K562 (cell line): Measurements from ENCODE around the gene CCNK. TPM values are rescaled to one million over a fixed set of nuclear protein-coding genes. Genes with fewer than 3 reads are reported as not detected.

Experiments used
- CHD2 ChIP-seq: IDR thresholded peaks from 2 replicates; pipeline ENCODE4 v1.6.1; 2011; ENCODE audit warnings: low read depth, low read length
- DDX20 ChIP-seq: fragments of 450-650 bp; IDR thresholded peaks from 2 replicates; pipeline ENCODE4 v1.6.1; 2016; ENCODE audit warnings: missing genetic modification characterization, low read depth, mild to moderate bottlenecking, missing compliant biosample characterization, moderate library complexity
- GABPA ChIP-seq: fragments of 200-800 bp; sonication (Bioruptor generic); conservative IDR thresholded peaks from 2 replicates; pipeline ENCODE4 v1.6.1; 2016; ENCODE audit warnings: low read depth, missing genetic modification characterization, missing compliant biosample characterization
- HMBOX1 ChIP-seq: sonication (generic); IDR thresholded peaks from 2 replicates; pipeline ENCODE4 v1.6.1; 2016
- MAZ ChIP-seq, 2 experiments: fragments of 450-650 bp in 1 of 2; sonication (generic) in 1 of 2; formaldehyde crosslinking; IDR thresholded peaks in 1 of 2; conservative IDR thresholded peaks in 1 of 2; 2 replicates each; pipeline versions ENCODE4 v1.4.0 to v1.5.0; 2020; ENCODE audit warnings: mild to moderate bottlenecking in 1 of 2, missing genetic modification reagents in 1 of 2
- MEIS2 ChIP-seq: fragments of 450-650 bp; IDR thresholded peaks from 2 replicates; pipeline ENCODE4 v1.6.1; 2014; ENCODE audit warnings: mild to moderate bottlenecking; ENCODE audit not compliant: partially characterized antibody
- PHB2 ChIP-seq: fragments of 450-650 bp; IDR thresholded peaks from 2 replicates; pipeline ENCODE4 v1.6.1; 2017; ENCODE audit warnings: low read depth
- SMARCA5 ChIP-seq: fragments of 450-650 bp; IDR thresholded peaks from 2 replicates; pipeline ENCODE4 v1.6.1; 2016
- polyA plus RNA-seq, 8 experiments: library from polyadenylated mRNA; depleted of rRNA in 4 of 8; stranded (reverse) in 5 of 8; unstranded in 3 of 8; fragments of >200 nt; fragmentation: Nextera tagmentation in 2 of 8; fragmentation: Illumina TruSeq in 1 of 8; extraction: Ambion mirVana in 2 of 8; extraction: Trizol in 1 of 8; gene quantifications; 2 replicates each; pipeline versions ENCODE4 v1.2.1 to v1.2.3, GENCODE V29; 2011 to 2014; ENCODE audit warnings: inconsistent platforms in 1 of 8, missing spikeins in 1 of 8
- total RNA-seq, 7 experiments: library from RNA; depleted of rRNA in 6 of 7; stranded (reverse); fragments of >200 nt in 6 of 7; fragmentation: Illumina TruSeq in 2 of 7; extraction: Trizol in 2 of 7; gene quantifications; 2 replicates each; pipeline versions ENCODE4 v1.2.1 to v1.2.3, GENCODE V29; 2011 to 2021; ENCODE audit warnings: low replicate concordance in 1 of 7
- TF ChIP-seq, protein P1 (sequence below): fragments of 450-650 bp; formaldehyde crosslinking; IDR thresholded peaks from 2 replicates; pipeline ENCODE4 v1.4.0; 2020; ENCODE audit warnings: mild to moderate bottlenecking, moderate library complexity
- TF ChIP-seq, protein P2 (sequence below): IDR thresholded peaks from 3 replicates; pipeline ENCODE4 v1.6.1; 2011; ENCODE audit warnings: borderline replicate concordance, mild to moderate bottlenecking, moderate library complexity; ENCODE audit not compliant: insufficient read length; ENCODE audit errors: extremely low read depth

The CCNK gene
- total and polyA plus RNA-seq, 9 of the 15 experiments (the other 6 are each of a cell fraction or from before 2014, with no cell fraction given): 5.8 to 84.2 (median 16.4) TPM

DNA sequence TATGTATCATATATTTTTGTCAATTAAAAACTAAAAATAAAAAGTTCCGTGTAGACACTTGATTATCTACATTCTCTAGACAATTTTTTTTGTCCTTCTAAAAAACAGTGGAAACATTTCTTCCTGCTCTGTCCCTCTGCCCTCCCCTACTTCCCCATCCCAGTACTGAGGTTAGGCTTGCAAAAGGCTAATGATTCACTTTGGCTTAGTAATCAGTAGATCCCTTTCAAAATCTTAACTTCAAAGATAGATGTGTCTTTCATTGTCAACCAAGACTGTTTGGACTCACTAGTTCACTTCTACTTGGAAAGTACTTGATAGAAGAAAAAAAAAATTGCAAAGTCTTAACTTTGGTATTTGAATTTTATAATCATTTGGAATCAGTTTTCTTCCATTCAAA lies 4.3 kb upstream of the CCNK start (continued):
- TF ChIP-seq PHB2: no peak
- TF ChIP-seq DDX20 (tag): no peak
- 0 out of 4 replicates have a peak, but pooled peaks of 1 of the 2 experiments have one; percentile 27 for TF ChIP-seq MAZ (CRISPR knock-in tag; conservative IDR thresholded peaks at IDR 0.05 in 1 of 2, IDR thresholded peaks at IDR 0.05 in 1 of 2)
- TF ChIP-seq, protein P1, sequence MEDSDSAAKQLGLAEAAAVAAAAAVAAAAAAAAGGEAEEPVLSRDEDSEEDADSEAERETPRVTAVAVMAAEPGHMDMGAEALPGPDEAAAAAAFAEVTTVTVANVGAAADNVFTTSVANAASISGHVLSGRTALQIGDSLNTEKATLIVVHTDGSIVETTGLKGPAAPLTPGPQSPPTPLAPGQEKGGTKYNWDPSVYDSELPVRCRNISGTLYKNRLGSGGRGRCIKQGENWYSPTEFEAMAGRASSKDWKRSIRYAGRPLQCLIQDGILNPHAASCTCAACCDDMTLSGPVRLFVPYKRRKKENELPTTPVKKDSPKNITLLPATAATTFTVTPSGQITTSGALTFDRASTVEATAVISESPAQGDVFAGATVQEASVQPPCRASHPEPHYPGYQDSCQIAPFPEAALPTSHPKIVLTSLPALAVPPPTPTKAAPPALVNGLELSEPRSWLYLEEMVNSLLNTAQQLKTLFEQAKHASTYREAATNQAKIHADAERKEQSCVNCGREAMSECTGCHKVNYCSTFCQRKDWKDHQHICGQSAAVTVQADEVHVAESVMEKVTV (CRISPR knock-in tag): no peak
- no peak for TF ChIP-seq SMARCA5
- TF ChIP-seq MEIS2: peak; percentile 7
- TF ChIP-seq, protein P2, sequence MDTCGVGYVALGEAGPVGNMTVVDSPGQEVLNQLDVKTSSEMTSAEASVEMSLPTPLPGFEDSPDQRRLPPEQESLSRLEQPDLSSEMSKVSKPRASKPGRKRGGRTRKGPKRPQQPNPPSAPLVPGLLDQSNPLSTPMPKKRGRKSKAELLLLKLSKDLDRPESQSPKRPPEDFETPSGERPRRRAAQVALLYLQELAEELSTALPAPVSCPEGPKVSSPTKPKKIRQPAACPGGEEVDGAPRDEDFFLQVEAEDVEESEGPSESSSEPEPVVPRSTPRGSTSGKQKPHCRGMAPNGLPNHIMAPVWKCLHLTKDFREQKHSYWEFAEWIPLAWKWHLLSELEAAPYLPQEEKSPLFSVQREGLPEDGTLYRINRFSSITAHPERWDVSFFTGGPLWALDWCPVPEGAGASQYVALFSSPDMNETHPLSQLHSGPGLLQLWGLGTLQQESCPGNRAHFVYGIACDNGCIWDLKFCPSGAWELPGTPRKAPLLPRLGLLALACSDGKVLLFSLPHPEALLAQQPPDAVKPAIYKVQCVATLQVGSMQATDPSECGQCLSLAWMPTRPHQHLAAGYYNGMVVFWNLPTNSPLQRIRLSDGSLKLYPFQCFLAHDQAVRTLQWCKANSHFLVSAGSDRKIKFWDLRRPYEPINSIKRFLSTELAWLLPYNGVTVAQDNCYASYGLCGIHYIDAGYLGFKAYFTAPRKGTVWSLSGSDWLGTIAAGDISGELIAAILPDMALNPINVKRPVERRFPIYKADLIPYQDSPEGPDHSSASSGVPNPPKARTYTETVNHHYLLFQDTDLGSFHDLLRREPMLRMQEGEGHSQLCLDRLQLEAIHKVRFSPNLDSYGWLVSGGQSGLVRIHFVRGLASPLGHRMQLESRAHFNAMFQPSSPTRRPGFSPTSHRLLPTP: no peak
- peak; percentile 85 for TF ChIP-seq HMBOX1
- TF ChIP-seq GABPA: no peak
- no peak for TF ChIP-seq CHD2
